Mucosa of stomach (tissue), 1 donor: ENCODE data around the gene SPNS3.

Experiments used
- H3K27me3 ChIP-seq: one replicate; pipeline ENCODE4 v1.7.0; 2013; ENCODE audit warnings: mild to moderate bottlenecking, low read length; ENCODE audit not compliant: control insufficient read depth, insufficient read depth
- H3K36me3 ChIP-seq: one replicate; pipeline ENCODE4 v1.7.0; 2013; ENCODE audit warnings: low read length; ENCODE audit not compliant: control insufficient read depth, insufficient read depth
- H3K4me1 ChIP-seq: one replicate; pipeline ENCODE4 v1.7.0; 2013; ENCODE audit warnings: mild to moderate bottlenecking, low read length; ENCODE audit not compliant: control insufficient read depth, insufficient read depth
- H3K4me3 ChIP-seq: one replicate; pipeline ENCODE4 v1.7.0; 2013; ENCODE audit warnings: low read length
- H3K9ac ChIP-seq: one replicate; pipeline ENCODE4 v1.7.0; 2013; ENCODE audit warnings: mild to moderate bottlenecking, low read length, moderate library complexity
- H3K9me3 ChIP-seq: one replicate; pipeline ENCODE4 v1.7.0; 2013; ENCODE audit warnings: mild to moderate bottlenecking, low read length, moderate library complexity; ENCODE audit not compliant: control insufficient read depth
- donor health status: Pancreatic carcinoma.

Gene SPNS3

DNA sequence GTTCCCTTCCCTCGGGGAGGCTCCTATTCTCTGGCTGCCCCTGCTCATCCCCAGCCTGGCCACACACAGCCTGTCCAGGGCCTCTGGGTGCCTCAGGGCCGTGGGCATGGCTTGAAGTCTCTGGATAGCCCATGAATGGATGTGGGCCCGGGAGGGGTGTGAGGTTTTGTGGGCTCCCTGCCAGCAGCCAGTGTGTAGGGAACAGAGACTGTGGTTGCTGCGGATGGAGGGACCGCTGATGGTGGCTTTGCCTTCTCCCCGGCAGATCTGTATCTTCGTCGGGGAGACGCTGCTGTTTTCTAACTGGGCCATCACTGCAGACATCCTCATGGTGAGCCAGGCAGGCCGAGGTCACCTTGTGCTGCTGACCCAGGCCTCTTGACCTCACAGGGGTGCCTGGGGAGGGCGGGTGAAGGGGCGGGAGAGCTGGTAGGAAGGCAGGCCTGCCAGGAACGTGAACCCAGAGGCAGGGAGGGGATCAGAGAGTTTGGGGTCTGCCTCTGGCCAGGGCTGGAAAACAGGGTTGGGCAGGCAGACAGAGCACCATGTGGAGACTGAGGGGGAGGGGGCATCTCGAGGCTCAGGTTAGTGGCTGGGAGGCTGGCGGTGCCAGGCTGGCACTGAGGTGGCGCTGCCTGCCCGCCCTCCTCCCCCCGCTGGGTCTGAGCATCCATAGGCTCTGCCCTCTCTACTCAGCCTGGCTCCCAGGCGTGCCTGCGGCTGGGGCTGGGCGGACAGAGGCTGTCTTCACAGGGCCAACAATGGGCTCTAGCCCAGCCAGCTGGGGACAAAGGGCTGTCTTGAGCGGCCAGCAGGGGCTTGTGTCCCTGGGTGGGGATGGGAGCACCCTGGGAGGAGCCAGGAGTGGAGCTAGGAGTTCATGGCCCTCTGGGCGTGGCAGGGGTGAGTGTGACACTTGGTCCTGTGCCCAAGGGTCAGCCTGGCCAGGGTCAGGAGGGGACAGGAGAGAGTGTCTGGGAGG lies 100.1 kb downstream of the SPNS3 start:
- Histone ChIP-seq H3K27me3 (no peaks in the 10 kb centered on the region), H3K4me3 (no peak overlapping the region), H3K36me3 (no peaks in the 10 kb centered on the region), H3K9ac (peak overlapping the region; percentile 15), H3K9me3 (no peaks in the 10 kb centered on the region), H3K4me1 (peaks cover 35% of the 10 kb centered on the region)

GRCh38 chr17:4534515-4534914 lies 100.8 kb downstream of the SPNS3 start:
- Histone ChIP-seq H3K27me3 (no peaks in the 10 kb centered on the region), H3K4me1 (peaks cover 35% of the 10 kb centered on the region), H3K4me3 (no peak overlapping the region), H3K36me3 (peaks cover 3% of the 10 kb centered on the region), H3K9me3 (no peaks in the 10 kb centered on the region), H3K9ac (peak overlapping the region; percentile 15)

GRCh38 chr17:4534928-4535666 lies 101.4 kb downstream of the SPNS3 start:
- Histone ChIP-seq H3K4me3 (no peak overlapping the region), H3K36me3 (peaks cover 7% of the 10 kb centered on the region), H3K27me3 (no peaks in the 10 kb centered on the region), H3K4me1 (peaks cover 36% of the 10 kb centered on the region), H3K9ac (no peak overlapping the region), H3K9me3 (no peaks in the 10 kb centered on the region)

- no peak overlapping the region for H3K9ac ChIP-seq
- no peaks in the 10 kb centered on the region for H3K9me3 ChIP-seq
- H3K4me1 ChIP-seq: peaks cover 42% of the 10 kb centered on the region
- H3K36me3 ChIP-seq: peaks cover 7% of the 10 kb centered on the region
- H3K4me3 ChIP-seq: no peak overlapping the region
- no peaks in the 10 kb centered on the region for H3K27me3 ChIP-seq
Measured at GRCh38 chr17:4535667-4536258, 102.0 kb downstream of the SPNS3 start.

DNA sequence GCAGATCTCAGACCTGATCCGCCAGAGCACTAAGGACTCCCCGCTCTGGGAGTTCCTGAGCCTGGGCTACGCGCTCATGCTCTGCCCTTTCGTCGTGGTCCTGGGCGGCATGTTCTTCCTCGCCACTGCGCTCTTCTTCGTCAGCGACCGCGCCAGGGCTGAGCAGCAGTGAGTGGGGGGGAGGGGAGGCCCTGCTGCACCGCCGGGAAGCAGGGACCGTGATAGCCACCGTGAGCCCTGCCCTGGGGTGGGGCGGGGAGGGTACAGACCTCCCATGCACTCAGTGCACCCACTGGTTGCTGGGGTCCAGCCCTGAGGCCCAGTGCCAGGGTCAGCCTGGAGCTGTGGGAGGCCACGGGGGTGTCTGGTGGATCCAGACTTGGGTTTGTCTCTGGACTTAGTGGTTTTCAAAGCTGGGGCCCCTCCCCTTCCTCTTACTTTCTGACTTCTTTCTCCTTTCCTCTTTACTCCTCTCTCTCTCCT lies 102.6 kb downstream of the SPNS3 start:
- H3K36me3 ChIP-seq: peaks cover 7% of the 10 kb centered on the region
- H3K27me3 ChIP-seq: no peaks in the 10 kb centered on the region
- H3K4me3 ChIP-seq: no peak overlapping the region
- H3K4me1 ChIP-seq: peaks cover 48% of the 10 kb centered on the region
- no peak overlapping the region for H3K9ac ChIP-seq
- H3K9me3 ChIP-seq: no peaks in the 10 kb centered on the region

GRCh38 chr17:4536742-4537411 lies 103.1 kb downstream of the SPNS3 start:
- Histone ChIP-seq H3K4me3 (no peak overlapping the region), H3K36me3 (peaks cover 7% of the 10 kb centered on the region), H3K9me3 (no peaks in the 10 kb centered on the region), H3K27me3 (no peaks in the 10 kb centered on the region), H3K9ac (no peak overlapping the region), H3K4me1 (peaks cover 54% of the 10 kb centered on the region)
